SK-N-DZ (cell line): ENCODE data around the gene HOXA7.

Source experiments
- DNase-seq: peaks from one replicate; pipeline ENCODE4 v3.0.0-alpha.2; 2015; ENCODE audit warnings: low spot score

HOXA7 gene

GRCh38 chr7:27148031-27148755 is 8.3 kb downstream of the HOXA7 start:
- no peak for DNase-seq

- DNase-seq, result no peak
Observed at GRCh38 chr7:27147199-27148030, 9.1 kb downstream of the HOXA7 start, which contains the start of gene HOXA6. Gene HOXA6, minus strand, starts transcription at chr7:27147774. Its CDS starts 25 bp downstream, at chr7:27147749.

GRCh38 chr7:27146491-27147198 is 9.8 kb downstream of the HOXA7 start:
- DNase-seq, result no peak

GRCh38 chr7:27145914-27146412 is 10.5 kb downstream of the HOXA7 start:
- DNase-seq, result no peak

- DNase-seq, result no peak
Observed at GRCh38 chr7:27145165-27145913, 11.1 kb downstream of the HOXA7 start.

- DNase-seq, result no peak
Observed at GRCh38 chr7:27144781-27145164, 11.7 kb downstream of the HOXA7 start.

- DNase-seq, result no peak
Observed at GRCh38 chr7:27143950-27144780, 12.3 kb downstream of the HOXA7 start.

- no peak for DNase-seq
Observed at GRCh38 chr7:27143023-27143949, 13.2 kb downstream of the HOXA7 start, which contains the start of gene HOXA5. Gene HOXA5, minus strand, starts transcription at chr7:27143681. Its CDS starts 74 bp downstream, at chr7:27143607.

GRCh38 chr7:27142580-27143022 is 13.9 kb downstream of the HOXA7 start:
- DNase-seq, result no peak

GRCh38 chr7:27141923-27142579 is 14.4 kb downstream of the HOXA7 start:
- no peak for DNase-seq

GRCh38 chr7:27141137-27141922 is 15.1 kb downstream of the HOXA7 start:
- no peak for DNase-seq

GRCh38 chr7:27140126-27140857 is 16.2 kb downstream of the HOXA7 start:
- DNase-seq, result no peak

GRCh38 chr7:27139334-27140125 is 16.9 kb downstream of the HOXA7 start:
- no peak for DNase-seq

GRCh38 chr7:27138985-27139333 is 17.5 kb downstream of the HOXA7 start:
- no peak for DNase-seq

- no peak for DNase-seq
Observed at GRCh38 chr7:27138472-27138871, 18.0 kb downstream of the HOXA7 start.

- no peak for DNase-seq
Observed at GRCh38 chr7:27137640-27138315, 18.7 kb downstream of the HOXA7 start.
